Neuronal stem cell (in vitro differentiated cells): ENCODE results near the gene OSBPL10.

Source experiments
- DNase-seq: peaks from one replicate; pipeline ENCODE4 v3.0.0-alpha.2; 2013; ENCODE audit warnings: low spot score
- H2AFZ ChIP-seq: one replicate; pipeline ENCODE4 v1.6.1; 2013; ENCODE audit warnings: mild to moderate bottlenecking, low read length, inconsistent platforms
- H2AK5ac ChIP-seq: 2 replicates; pipeline ENCODE4 v1.6.1; 2013; ENCODE audit warnings: low read depth, mild to moderate bottlenecking, inconsistent platforms, low read length, moderate library complexity, mixed read lengths
- H2BK120ac ChIP-seq: 2 replicates; pipeline ENCODE4 v1.6.1; 2013; ENCODE audit warnings: low read depth, mild to moderate bottlenecking, inconsistent platforms, low read length, moderate library complexity, mixed read lengths
- H2BK12ac ChIP-seq: one replicate; pipeline ENCODE4 v1.6.1; 2013; ENCODE audit warnings: low read length, inconsistent platforms
- H2BK15ac ChIP-seq: 2 replicates; pipeline ENCODE4 v1.6.1; 2013; ENCODE audit warnings: mild to moderate bottlenecking, low read length, inconsistent platforms, mixed read lengths
- H2BK5ac ChIP-seq: one replicate; pipeline ENCODE4 v1.6.1; 2013; ENCODE audit warnings: inconsistent platforms, mild to moderate bottlenecking, low read length, moderate library complexity
- H3K14ac ChIP-seq: one replicate; pipeline ENCODE4 v1.6.1; 2013; ENCODE audit warnings: low read length, inconsistent platforms
- H3K18ac ChIP-seq: 2 replicates; pipeline ENCODE4 v1.6.1; 2013; ENCODE audit warnings: low read length, inconsistent platforms
- H3K23ac ChIP-seq: 2 replicates; pipeline ENCODE4 v1.6.1; 2013; ENCODE audit warnings: low read depth, mild to moderate bottlenecking, mixed read lengths, low read length, inconsistent platforms; ENCODE audit not compliant: poor library complexity
- H3K27ac ChIP-seq: replicated peaks from 3 replicates; pipeline ENCODE4 v1.5.1; 2013; ENCODE audit warnings: low read length, inconsistent platforms
- H3K27me3 ChIP-seq, 3 experiments: 2 replicates each; pipeline ENCODE4 v1.6.1; 2013; ENCODE audit warnings: low read length in 3 of 3, mild to moderate bottlenecking in 2 of 3, inconsistent platforms in 1 of 3, low read depth in 1 of 3, mixed read lengths in 1 of 3, moderate library complexity in 1 of 3; ENCODE audit not compliant: control insufficient read depth in 3 of 3, insufficient read depth in 3 of 3
- H3K36me3 ChIP-seq, 2 donors: replicated peaks in 1 of 2; 2 replicates each; pipeline ENCODE4 v1.6.1; 2013; ENCODE audit warnings: low read length in 2 of 2; ENCODE audit not compliant: control insufficient read depth in 2 of 2, insufficient read depth in 2 of 2
- H3K4ac ChIP-seq: 2 replicates; pipeline ENCODE4 v1.6.1; 2013; ENCODE audit warnings: inconsistent platforms, mild to moderate bottlenecking, low read length, moderate library complexity
- H3K4me1 ChIP-seq, 2 donors: 1 replicate in 1 of 2; 2 replicates in 1 of 2; pipeline ENCODE4 v1.6.1; 2013; ENCODE audit warnings: low read length in 2 of 2, low read depth in 1 of 2; ENCODE audit not compliant: control insufficient read depth in 2 of 2, insufficient read depth in 1 of 2
- H3K4me2 ChIP-seq: one replicate; pipeline ENCODE4 v1.6.1; 2013; ENCODE audit warnings: mild to moderate bottlenecking, low read length, inconsistent platforms; ENCODE audit not compliant: insufficient read depth, poor library complexity, severe bottlenecking
- H3K4me3 ChIP-seq, 2 donors: 2 replicates each; pipeline ENCODE4 v1.5.1; 2013; ENCODE audit warnings: low read length in 2 of 2, mild to moderate bottlenecking in 2 of 2, inconsistent platforms in 1 of 2, moderate library complexity in 1 of 2
- H3K79me1 ChIP-seq: one replicate; pipeline ENCODE4 v1.6.1; 2013; ENCODE audit warnings: low read depth, mild to moderate bottlenecking, inconsistent platforms, low read length, moderate library complexity
- H3K9ac ChIP-seq: one replicate; pipeline ENCODE4 v1.6.1; 2013; ENCODE audit warnings: mild to moderate bottlenecking, low read depth, low read length, inconsistent platforms; ENCODE audit not compliant: poor library complexity
- H3K9me3 ChIP-seq, 2 donors: replicated peaks in 1 of 2; 2 replicates each; pipeline versions ENCODE3 to v1.6.1; 2013; ENCODE audit warnings: low read length in 2 of 2, mild to moderate bottlenecking in 2 of 2, inconsistent platforms in 1 of 2, low read depth in 1 of 2, mixed read lengths in 1 of 2, moderate library complexity in 1 of 2; ENCODE audit not compliant: control insufficient read depth in 2 of 2, insufficient read depth in 1 of 2
- H4K8ac ChIP-seq: one replicate; pipeline ENCODE4 v1.6.1; 2013; ENCODE audit warnings: low read depth, mild to moderate bottlenecking, inconsistent platforms, low read length, moderate library complexity
- H4K91ac ChIP-seq: one replicate; pipeline ENCODE4 v1.6.1; 2013; ENCODE audit warnings: low read length, low read depth, mild to moderate bottlenecking, inconsistent platforms; ENCODE audit not compliant: poor library complexity
- WGBS, 2 donors: extraction: QIAGEN DNeasy Blood & Tissue Kit; methylation state at CpG; one replicate each; pipeline ENCODE4 v1.1.7; 2013; ENCODE audit warnings: missing lambda C conversion rate in 2 of 2, mixed read lengths in 1 of 2; ENCODE audit not compliant: insufficient read length in 2 of 2, insufficient replicate concordance in 1 of 2; ENCODE audit errors: extremely low coverage in 2 of 2; 5-methylcytosine and 5-hydroxymethylcytosine counted together

The OSBPL10 gene

GRCh38 chr3:31714495-31715280, 266.4 kb downstream of the OSBPL10 start:
- no peak for DNase-seq
- H2AK5ac ChIP-seq: no peak overlapping the region
- no peak overlapping the region for H2BK5ac ChIP-seq

DNA sequence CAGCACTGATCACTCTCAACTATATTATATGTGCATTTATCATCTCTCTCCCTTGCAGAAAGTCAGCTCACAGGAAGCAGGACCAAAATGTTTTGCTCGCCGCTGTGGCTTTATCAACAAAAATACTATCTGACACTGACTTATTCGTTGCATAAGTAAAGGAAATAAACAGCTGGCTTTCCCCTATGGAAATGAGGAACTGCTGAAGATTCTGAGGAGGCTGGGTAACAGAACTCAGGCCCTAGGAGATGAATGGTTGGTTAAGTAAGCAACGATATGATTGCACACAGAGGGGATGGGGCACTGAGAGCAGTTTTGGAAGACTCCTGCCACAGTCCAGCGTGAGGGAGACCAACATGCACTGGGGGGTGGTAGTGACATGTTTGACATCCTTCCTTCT, 267.2 kb downstream of the OSBPL10 start:
- Histone ChIP-seq H2BK12ac (no peak overlapping the region), H2AFZ (no peak overlapping the region), H2BK15ac (no peak overlapping the region), H3K23ac (no peak overlapping the region), H3K9ac (no peak overlapping the region), H4K8ac (no peak overlapping the region), H3K18ac (no peak overlapping the region), H2BK5ac (no peak overlapping the region), H4K91ac (no peak overlapping the region), H3K4me2 (no peak overlapping the region), H2AK5ac (no peak overlapping the region), H2BK120ac (no peak overlapping the region), H3K4ac (no peak overlapping the region), H3K27me3 (no peaks in the 10 kb centered on the region), H3K14ac (no peak overlapping the region), H3K9me3 (no peaks in the 10 kb centered on the region), H3K4me3 (no peak overlapping the region), H3K79me1 (no peaks in the 10 kb centered on the region), H3K36me3 (no peaks in the 10 kb centered on the region), H3K4me1 (no peaks in the 10 kb centered on the region), H3K27ac (no peak overlapping the region)
- WGBS, 2 donors: no CpG with 5 or more reads among the region's 5 CpGs
- no peak for DNase-seq

More at GRCh38 chr3:31714495-31715280, 266.4 kb downstream of the OSBPL10 start:
- Histone ChIP-seq H2BK15ac (no peak overlapping the region), H3K14ac (no peak overlapping the region), H3K18ac (no peak overlapping the region), H3K4ac (no peak overlapping the region), H2AFZ (no peak overlapping the region), H3K4me2 (no peak overlapping the region), H3K36me3 (no peaks in the 10 kb centered on the region), H4K8ac (no peak overlapping the region), H3K9ac (no peak overlapping the region), H3K9me3 (no peaks in the 10 kb centered on the region), H2BK12ac (no peak overlapping the region), H3K27me3 (no peaks in the 10 kb centered on the region), H3K23ac (no peak overlapping the region), H3K4me3 (no peak overlapping the region), H3K4me1 (no peaks in the 10 kb centered on the region), H3K79me1 (no peaks in the 10 kb centered on the region), H4K91ac (no peak overlapping the region), H3K27ac (no peak overlapping the region), H2BK120ac (no peak overlapping the region)
- no CpG with 5 or more reads among the region's 11 CpGs for WGBS, 2 donors

- Histone ChIP-seq H3K4me2 (no peak overlapping the region), H3K9me3 (no peaks in the 10 kb centered on the region), H3K4ac (no peak overlapping the region), H3K4me1 (no peaks in the 10 kb centered on the region), H3K23ac (no peak overlapping the region), H2BK12ac (no peak overlapping the region), H4K8ac (no peak overlapping the region), H2BK15ac (no peak overlapping the region), H3K27ac (no peak overlapping the region), H3K9ac (no peak overlapping the region), H4K91ac (no peak overlapping the region), H2AFZ (no peak overlapping the region), H3K36me3 (no peaks in the 10 kb centered on the region), H3K27me3 (no peaks in the 10 kb centered on the region), H3K14ac (no peak overlapping the region), H2BK120ac (no peak overlapping the region), H3K4me3 (no peak overlapping the region), H3K18ac (no peak overlapping the region), H3K79me1 (no peaks in the 10 kb centered on the region), H2AK5ac (no peak overlapping the region), H2BK5ac (no peak overlapping the region)
- no CpG with 5 or more reads among the region's 6 CpGs for WGBS, 2 donors
- DNase-seq: no peak
Observed at GRCh38 chr3:31710123-31710803, 270.8 kb downstream of the OSBPL10 start.

GRCh38 chr3:31709526-31709925, 271.5 kb downstream of the OSBPL10 start:
- WGBS, 2 donors: no CpG with 5 or more reads among the region's 4 CpGs
- H3K4me1 ChIP-seq: no peaks in the 10 kb centered on the region
- H3K79me1 ChIP-seq: no peaks in the 10 kb centered on the region
- H3K14ac ChIP-seq: no peak overlapping the region
- no peak for DNase-seq
- no peak overlapping the region for H3K4me3 ChIP-seq
- no peak overlapping the region for H2BK15ac ChIP-seq
- H4K8ac ChIP-seq: no peak overlapping the region
- no peak overlapping the region for H2BK12ac ChIP-seq
- no peaks in the 10 kb centered on the region for H3K36me3 ChIP-seq
- no peaks in the 10 kb centered on the region for H3K27me3 ChIP-seq
- no peak overlapping the region for H3K9ac ChIP-seq
- no peak overlapping the region for H3K4me2 ChIP-seq
- no peak overlapping the region for H2BK5ac ChIP-seq
- H2AFZ ChIP-seq: no peak overlapping the region
- no peaks in the 10 kb centered on the region for H3K9me3 ChIP-seq
- no peak overlapping the region for H3K23ac ChIP-seq
- no peak overlapping the region for H2AK5ac ChIP-seq
- H4K91ac ChIP-seq: no peak overlapping the region
- no peak overlapping the region for H3K27ac ChIP-seq
- H3K18ac ChIP-seq: no peak overlapping the region
- H3K4ac ChIP-seq: no peak overlapping the region
- H2BK120ac ChIP-seq: no peak overlapping the region
